Amniotic epithelial cell (primary cell): Measurements from ENCODE around the gene YWHAG.
"Not testable (repeated sequence)": the region's sequence is repeated elsewhere in the genome, so short reads cannot be mapped to it uniquely, and the experiment has no call there.

Source experiments
- DNase-seq: peaks from one replicate; pipeline ENCODE4 v3.0.0-alpha.2; 2010; ENCODE audit warnings: low read depth

The YWHAG gene

DNA sequence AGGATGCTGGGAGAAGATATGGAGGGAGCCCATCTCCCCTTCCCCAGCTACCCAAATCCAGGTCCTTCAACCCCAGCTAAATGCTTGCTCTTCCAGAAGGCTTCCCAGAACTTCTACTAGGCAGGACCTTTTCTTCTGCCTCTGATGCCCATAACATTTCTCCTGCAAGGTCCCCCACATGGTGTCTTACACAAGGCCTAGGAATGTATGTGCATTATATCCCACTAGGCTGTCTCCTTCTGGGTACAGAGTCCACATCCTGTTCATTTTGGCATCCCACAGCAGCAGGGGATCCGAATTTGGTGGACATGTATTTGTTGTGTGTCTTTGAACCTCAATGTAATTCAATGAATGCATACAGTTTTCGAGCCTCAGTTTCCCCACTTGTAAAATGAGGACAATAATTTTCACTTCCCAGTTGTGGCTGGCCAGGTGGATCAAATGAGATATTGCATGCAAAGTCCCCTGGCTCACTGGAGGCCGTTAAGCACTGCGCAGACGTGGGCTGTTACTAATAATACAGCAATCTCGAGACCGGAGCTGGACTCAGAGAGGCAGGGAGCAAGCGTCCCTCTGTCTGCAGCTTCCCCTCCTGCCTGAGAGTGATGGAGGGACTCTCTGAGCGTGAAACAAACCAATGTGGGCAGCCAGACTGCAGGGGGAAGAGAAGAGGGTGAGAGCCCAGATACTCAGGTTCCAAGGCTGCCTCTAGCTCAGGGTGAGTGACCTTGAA, 18.6 kb upstream of the YWHAG start:
- DNase-seq, result peak; percentile 25

DNA sequence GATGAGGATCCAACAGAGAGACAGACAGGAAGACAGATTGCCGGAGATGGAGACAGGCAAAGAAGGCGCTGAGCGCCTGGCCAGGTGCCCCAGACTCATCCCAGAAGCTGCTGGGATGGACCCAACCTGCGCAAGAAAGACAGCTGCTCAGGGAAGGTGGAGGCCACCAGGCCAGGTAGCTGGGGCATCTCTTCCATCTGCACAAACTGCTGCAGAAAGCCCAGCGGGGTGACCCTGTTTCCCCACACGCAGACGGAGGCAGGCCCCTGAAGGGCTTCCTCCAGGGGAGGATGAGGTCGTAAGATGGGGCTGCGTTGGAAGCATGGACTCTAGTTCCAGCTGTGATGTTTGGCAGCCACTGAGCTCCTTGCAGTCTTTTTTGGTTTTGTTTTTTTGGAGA, 16.5 kb upstream of the YWHAG start:
- no peak for DNase-seq

DNA sequence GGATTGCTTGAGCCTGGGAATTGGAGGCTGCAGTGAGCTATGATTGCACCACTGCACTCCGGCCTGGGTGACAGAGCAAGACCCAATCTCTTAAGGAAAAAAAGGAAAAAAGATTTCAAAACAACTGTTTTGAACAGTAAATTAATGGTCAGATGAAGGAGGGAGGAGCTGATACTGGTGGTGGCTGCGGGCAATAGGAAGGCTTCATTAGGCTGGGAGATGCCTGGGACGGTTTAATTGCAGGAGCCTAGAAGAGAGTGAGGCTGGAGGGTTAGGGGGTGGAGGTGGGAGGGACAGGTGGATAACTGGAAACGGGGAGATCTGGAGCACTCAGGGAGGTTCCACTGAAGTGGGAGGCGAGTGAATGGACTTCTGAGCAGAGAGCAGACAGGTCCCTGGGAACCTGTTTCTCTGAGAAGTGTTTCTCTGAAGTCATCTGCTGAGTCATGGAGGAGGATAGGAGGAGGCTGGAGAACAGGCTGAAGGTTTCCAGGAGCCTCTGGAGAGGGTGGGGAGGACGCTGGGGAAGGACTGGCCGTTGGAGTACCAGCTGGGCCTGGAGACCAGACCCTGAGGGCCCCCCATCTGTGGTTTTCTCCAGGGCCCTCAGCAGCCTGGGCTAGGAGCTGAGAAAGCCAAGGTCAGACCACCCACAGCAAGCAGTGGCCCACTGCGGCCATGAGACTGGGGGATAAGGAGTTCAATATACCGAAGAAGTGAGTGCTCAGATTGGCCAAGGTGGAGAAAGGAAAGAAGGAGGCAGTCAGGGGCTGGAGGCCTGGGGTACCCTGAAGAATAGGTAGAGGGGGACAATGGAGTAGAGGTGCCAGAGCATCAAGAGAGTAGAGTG, 14.4 kb upstream of the YWHAG start:
- DNase-seq, result peak; percentile 93

- no peak for DNase-seq
These were observed 12.6 kb upstream of the YWHAG start for GRCh38 chr7:76371396-76371795.

- no peak for DNase-seq
These were observed 10.2 kb upstream of the YWHAG start for GRCh38 chr7:76369018-76369417.

- no peak for DNase-seq
These were observed 9.4 kb upstream of the YWHAG start for GRCh38 chr7:76368190-76368589.

DNA sequence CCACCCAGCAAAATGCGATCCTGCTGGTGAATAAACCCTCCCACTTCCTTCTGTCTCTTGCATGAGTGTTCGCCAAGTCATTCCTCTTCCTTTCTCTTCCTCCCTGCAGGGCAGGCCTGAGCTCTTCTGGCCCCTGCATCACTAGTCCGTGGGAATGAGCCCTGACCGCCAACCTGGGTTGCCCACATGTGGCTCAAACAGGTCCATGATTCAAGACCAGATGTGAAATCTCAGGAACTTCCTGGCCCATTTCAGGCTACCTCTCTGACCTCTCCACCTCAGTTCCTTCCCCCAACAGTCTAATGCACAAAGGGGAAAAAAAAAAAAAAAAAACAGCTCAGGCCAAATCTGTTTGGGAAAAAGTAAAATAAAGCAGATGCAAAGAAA, 5.4 kb upstream of the YWHAG start:
- peak; percentile 81 for DNase-seq

DNA sequence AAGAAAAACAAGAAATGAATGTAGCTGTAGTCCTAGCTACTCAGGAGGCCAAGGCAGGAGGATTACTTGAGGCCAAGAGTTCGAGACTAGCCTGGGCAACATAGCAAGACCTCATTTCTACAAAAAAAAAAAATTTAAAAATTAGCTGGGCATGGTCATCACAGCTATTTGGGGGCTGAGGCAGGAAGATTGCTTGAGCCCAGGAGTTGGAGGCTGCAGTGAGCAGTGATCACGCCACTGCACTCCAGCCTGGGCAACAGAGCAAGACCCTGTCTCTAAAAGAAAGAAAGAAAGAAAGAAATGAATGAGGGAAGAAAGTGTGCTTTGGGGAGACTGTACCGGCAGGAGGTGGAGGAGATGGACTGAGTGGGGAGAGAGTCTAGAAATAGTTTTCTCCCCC, 5.0 kb upstream of the YWHAG start:
- not testable (repeated sequence) for DNase-seq

DNA sequence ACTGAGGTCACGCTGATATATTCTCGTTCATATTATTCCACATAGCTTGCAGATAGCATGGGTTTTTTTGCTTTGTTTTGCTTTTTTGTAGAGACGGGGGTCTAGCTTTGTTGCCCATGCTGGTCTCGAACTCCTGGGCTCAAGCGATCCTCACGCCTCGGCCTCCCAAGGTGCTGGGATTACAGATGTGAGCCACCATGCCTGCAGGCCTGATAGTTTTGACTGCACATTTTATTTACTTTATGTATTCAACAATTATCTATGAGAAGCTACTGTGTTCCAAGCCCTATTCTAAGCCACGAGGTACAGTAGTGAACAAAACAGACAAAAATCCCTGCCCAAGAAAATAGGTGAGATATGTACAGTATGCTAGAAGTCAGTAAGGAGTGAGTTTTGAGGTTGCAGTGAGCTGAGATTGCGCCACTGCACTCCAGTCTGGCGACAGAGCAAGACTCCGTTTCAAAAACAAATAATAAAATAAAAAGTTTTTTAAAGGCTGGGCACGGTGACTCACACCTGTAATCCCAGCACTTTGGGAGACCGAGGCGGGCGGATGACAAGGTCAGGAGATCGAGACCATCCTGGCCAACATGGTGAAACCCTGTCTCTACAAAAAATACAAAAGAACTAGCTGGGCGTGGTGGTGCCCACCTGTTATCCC, 1.3 kb upstream of the YWHAG start:
- DNase-seq, result peak; percentile 83

- peak; percentile 97 for DNase-seq
These were observed 553 bp upstream of the YWHAG start for GRCh38 chr7:76359111-76359977.

GRCh38 chr7:76358011-76358480, 745 bp downstream of the YWHAG start:
- no peak for DNase-seq

DNA sequence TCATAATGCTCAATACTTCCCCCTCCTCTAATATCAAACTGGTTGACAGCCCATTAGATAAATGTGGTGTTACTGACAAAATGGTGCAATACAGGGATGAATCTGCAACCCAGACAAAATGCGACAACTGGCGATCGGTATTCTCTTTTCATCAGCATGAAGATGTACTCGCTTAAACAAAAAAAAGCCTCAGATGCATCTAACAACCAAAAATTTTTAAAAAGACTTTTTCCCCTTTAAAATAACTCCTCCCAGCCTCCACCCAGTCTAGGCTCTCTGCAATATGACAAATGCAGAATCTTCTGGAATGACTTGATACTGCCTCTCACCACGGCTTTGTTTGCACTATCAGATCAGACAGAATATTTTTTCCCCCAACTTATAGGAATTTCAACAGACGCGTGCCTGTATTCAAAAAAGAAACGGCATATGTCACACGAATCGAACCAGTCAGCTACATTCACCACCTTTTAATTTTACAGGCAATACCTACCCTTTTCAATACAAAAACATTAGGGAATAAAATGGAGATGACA, 1.2 kb downstream of the YWHAG start:
- no peak for DNase-seq

DNA sequence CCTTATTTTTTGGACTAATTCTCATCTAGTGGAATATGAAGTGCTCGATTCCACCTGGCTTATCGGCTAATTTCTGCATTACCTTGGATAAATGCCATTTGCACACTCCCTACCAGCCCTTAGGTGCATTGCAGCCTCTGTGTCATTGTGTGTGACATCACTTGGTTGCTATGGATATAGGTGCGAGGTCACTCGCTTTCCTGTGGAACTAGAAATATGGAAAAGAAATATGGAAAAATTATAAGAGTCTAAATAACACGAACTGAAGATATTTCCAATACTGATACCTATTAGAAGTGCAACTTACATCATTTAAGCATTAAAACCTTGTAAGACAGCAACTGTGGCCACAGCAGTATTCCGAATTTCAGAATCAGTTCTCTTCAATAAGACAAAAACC, 2.0 kb downstream of the YWHAG start:
- DNase-seq, result no peak

GRCh38 chr7:76356115-76356514, 2.7 kb downstream of the YWHAG start:
- no peak for DNase-seq

- no peak for DNase-seq
These were observed 3.6 kb downstream of the YWHAG start for GRCh38 chr7:76354981-76355730.

DNA sequence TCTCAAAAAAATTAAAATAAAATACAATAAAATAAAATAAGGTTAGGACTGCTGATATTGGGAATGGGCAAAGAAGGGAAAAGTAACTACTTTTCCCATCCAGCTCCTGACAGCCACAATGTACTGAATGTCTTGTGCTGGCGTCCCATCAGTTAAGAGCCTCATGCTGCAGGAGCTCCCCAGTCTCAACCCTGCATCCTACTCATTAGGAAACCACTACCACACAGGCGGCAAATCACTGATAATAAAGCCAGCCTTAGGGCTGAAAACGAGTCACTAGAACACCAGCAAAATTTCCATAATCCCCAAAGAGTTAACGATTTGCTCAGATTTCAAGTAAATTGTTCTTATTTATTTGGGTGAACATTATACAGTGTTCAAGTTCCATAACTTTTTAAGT, 4.3 kb downstream of the YWHAG start:
- no peak for DNase-seq

GRCh38 chr7:76353744-76354143, 5.0 kb downstream of the YWHAG start:
- DNase-seq, result no peak

GRCh38 chr7:76352193-76352592, 6.6 kb downstream of the YWHAG start:
- DNase-seq, result peak; percentile 72

DNA sequence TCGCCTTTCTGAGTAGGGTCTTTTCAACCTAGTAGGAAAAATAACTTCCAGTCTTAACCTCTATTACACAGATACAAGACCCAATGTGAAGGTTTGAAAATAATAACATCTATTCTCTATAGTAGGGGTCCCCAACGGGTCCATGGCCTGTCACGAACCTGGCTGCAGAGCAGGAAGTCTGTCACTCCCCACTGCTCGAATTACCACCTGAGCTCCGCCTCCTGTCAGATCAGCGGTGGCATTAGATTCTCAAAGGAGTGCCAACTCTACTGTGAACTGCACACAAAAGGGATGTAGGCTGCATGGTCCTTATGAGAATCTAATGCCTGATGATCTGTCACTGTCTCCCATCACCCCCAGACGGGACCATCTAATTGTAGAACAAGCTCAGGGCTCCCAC, 7.4 kb downstream of the YWHAG start:
- no peak for DNase-seq

- DNase-seq, result no peak
These were observed 9.4 kb downstream of the YWHAG start for GRCh38 chr7:76349313-76349885.
